Neural progenitor cell (in vitro differentiated cells): ENCODE results near the gene MBD4. TPM values are rescaled to one million over a fixed set of nuclear protein-coding genes. Genes with fewer than 3 reads are reported as not detected.
A peak's percentile ranks its signal among the peaks of the same experiment; 100 is the strongest.
"Not testable (repeated sequence)": the region's sequence is repeated elsewhere in the genome, so short reads cannot be mapped to it uniquely, and the experiment has no call there.

Source experiments
- DNase-seq: peaks from one replicate; pipeline ENCODE4 v3.0.0-alpha.2; 2016; ENCODE audit warnings: low spot score
- H2AFZ ChIP-seq: fragments of 200-600 bp; sonication (generic); replicated peaks from 2 replicates; pipeline ENCODE4 v1.6.1; 2016; ENCODE audit warnings: antibody characterized with exemption
- H3F3A ChIP-seq: fragments of 200-600 bp; sonication (generic); 2 replicates; pipeline ENCODE4 v1.6.1; 2016; ENCODE audit warnings: antibody characterized with exemption, low read depth
- H3K27ac ChIP-seq: fragments of 200-600 bp; sonication (generic); 2 replicates; pipeline ENCODE4 v1.5.1; 2016; ENCODE audit warnings: mild to moderate bottlenecking
- H3K27me3 ChIP-seq: fragments of 200-600 bp; sonication (generic); 2 replicates; pipeline ENCODE4 v1.6.1; 2016; ENCODE audit warnings: mild to moderate bottlenecking, moderate library complexity
- H3K36me3 ChIP-seq: fragments of 200-600 bp; sonication (generic); 2 replicates; pipeline ENCODE4 v1.5.1; 2016
- H3K4me1 ChIP-seq: fragments of 200-600 bp; sonication (generic); 2 replicates; pipeline ENCODE4 v1.6.1; 2016; ENCODE audit warnings: mixed run types
- H3K4me2 ChIP-seq: fragments of 200-600 bp; sonication (generic); 2 replicates; pipeline ENCODE4 v1.6.1; 2016
- H3K4me3 ChIP-seq: fragments of 200-600 bp; sonication (generic); 2 replicates; pipeline ENCODE4 v1.5.1; 2016
- H3K79me2 ChIP-seq: fragments of 200-600 bp; sonication (generic); 2 replicates; pipeline ENCODE4 v1.6.1; 2016; ENCODE audit warnings: low read depth
- H3K9ac ChIP-seq: fragments of 200-600 bp; sonication (generic); 2 replicates; pipeline ENCODE4 v1.6.1; 2016
- H3K9me3 ChIP-seq: fragments of 200-600 bp; sonication (generic); 2 replicates; pipeline ENCODE4 v1.5.1; 2016; ENCODE audit warnings: low read depth
- H4K20me1 ChIP-seq: fragments of 200-600 bp; sonication (generic); 2 replicates; pipeline ENCODE4 v1.6.1; 2016; ENCODE audit warnings: low read depth
- H3K27ac Mint-ChIP-seq: 3 replicates; pipeline ENCODE4 v1.8.0; 2021; ENCODE audit warnings: mixed read lengths
- H3K27me3 Mint-ChIP-seq: 2 replicates; pipeline ENCODE4 v1.8.0; 2022; ENCODE audit warnings: low read depth, mild to moderate bottlenecking, inconsistent platforms, moderate library complexity, mixed read lengths; ENCODE audit not compliant: insufficient read depth
- H3K36me3 Mint-ChIP-seq: 3 replicates; pipeline ENCODE4 v1.8.0; 2021; ENCODE audit warnings: mixed read lengths
- H3K4me1 Mint-ChIP-seq: 3 replicates; pipeline ENCODE4 v1.8.0; 2021; ENCODE audit warnings: mixed read lengths
- H3K4me3 Mint-ChIP-seq: 3 replicates; pipeline ENCODE4 v1.8.0; 2021; ENCODE audit warnings: mild to moderate bottlenecking, moderate library complexity, mixed read lengths
- H3K9me3 Mint-ChIP-seq: 3 replicates; pipeline ENCODE4 v1.8.0; 2020; ENCODE audit warnings: mixed read lengths
- EZH2 ChIP-seq: fragments of 200-600 bp; sonication (generic); IDR thresholded peaks from 2 replicates; pipeline ENCODE4 v1.6.1; 2017; ENCODE audit warnings: antibody characterized with exemption, mild to moderate bottlenecking, moderate library complexity
- EZH2phosphoT487 ChIP-seq: fragments of 200-600 bp; sonication (generic); IDR thresholded peaks from 2 replicates; pipeline ENCODE4 v1.6.1; 2017; ENCODE audit warnings: antibody characterized with exemption
- total RNA-seq: library from RNA; depleted of rRNA; stranded (reverse); fragments of >200 nt; gene quantifications from 2 replicates; pipeline ENCODE4 v1.2.3, GENCODE V29; 2015; ENCODE audit warnings: low replicate concordance
- TF ChIP-seq, protein P1 (sequence below): fragments of 200-600 bp; sonication (generic); IDR thresholded peaks from 2 replicates; pipeline ENCODE4 v1.5.1; 2017; ENCODE audit warnings: antibody characterized with exemption, mild to moderate bottlenecking

Gene MBD4
- total RNA-seq, 1 donor from 2014 or later, result 46.3 TPM

DNA sequence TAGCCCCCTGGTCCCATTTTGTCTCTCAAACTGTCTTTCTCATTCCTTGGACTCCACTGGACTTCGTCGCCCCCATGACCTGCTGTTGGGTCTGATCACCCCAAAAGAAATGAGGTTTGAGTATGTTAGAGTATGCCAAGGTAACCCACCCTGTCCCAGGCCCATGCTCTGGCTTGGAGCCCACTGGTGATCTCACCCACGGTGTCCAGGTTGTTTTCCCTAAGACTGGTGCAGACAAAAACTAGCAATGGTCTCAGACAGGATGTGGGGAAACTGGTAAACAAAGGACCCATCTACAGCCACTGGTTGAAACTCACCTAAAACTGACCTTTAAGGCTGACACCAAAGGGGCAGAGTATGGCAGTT lies 50.2 kb downstream of the MBD4 start:
- Histone ChIP-seq H2AFZ (no peak overlapping the region), H3K36me3 (no peaks in the 10 kb centered on the region)
- peak overlapping the region; percentile 18 for H3K27ac Mint-ChIP-seq

DNA sequence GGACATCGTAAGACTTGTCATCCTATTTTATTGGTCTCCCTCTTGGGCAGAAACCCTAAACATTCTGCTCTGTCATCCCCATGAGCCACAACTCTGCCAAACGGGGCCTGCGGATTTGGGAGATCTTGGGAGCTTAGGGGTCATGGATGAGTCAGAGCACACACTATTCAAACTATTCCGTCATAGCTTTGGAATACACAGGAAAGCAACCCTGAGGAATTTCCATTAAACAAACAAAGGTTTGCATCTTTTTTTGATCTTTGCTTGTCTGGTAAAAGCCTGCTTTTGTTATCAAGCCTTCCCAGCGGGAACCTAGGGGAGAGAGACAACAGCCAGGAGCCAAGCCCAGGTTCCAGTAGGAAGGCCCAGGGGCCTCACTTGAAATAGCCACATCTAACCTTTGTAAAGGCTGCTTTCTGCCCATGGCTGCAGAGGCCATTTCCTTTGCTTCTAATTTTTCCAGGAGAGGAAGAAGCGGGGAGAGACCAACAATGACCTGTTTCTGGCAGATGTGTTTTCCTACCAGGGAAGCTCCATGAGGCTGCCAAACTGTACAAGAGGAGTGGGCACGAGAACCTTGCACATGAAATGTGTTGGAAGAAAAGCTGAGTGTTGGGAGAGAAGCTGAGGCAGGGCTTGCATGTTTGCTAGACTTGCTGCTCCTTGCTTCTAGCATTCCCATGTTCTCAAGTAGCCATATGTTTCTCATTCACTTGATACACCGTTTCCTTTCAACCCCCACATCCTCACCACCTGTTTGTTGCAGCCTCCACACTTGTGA lies 50.8 kb downstream of the MBD4 start:
- not testable (repeated sequence) for H3F3A ChIP-seq, H3K4me1 ChIP-seq, DNase-seq, H3K27me3 Mint-ChIP-seq, H3K36me3 ChIP-seq, H2AFZ ChIP-seq, H3K79me2 ChIP-seq, H3K27ac ChIP-seq, H3K9me3 Mint-ChIP-seq, H3K4me3 ChIP-seq, H3K27me3 ChIP-seq, H3K4me2 ChIP-seq, H3K4me3 Mint-ChIP-seq, H4K20me1 ChIP-seq, H3K9me3 ChIP-seq, H3K9ac ChIP-seq
- Mint-ChIP-seq H3K4me1 (peaks cover 23% of the 10 kb centered on the region), H3K36me3 (peaks cover 24% of the 10 kb centered on the region), H3K27ac (peak overlapping the region; percentile 66)

More for the DNA sequence above, 50.2 kb downstream of the MBD4 start:
- Histone ChIP-seq H4K20me1 (no peaks in the 10 kb centered on the region), H3K79me2 (no peaks in the 10 kb centered on the region), H3F3A (no peaks in the 10 kb centered on the region), H3K4me3 (no peak overlapping the region), H3K9me3 (no peaks in the 10 kb centered on the region), H3K4me2 (no peak overlapping the region), H3K9ac (no peak overlapping the region), H3K4me1 (no peaks in the 10 kb centered on the region), H3K27me3 (no peaks in the 10 kb centered on the region), H3K27ac (no peak overlapping the region)
- Mint-ChIP-seq H3K4me1 (peaks cover 23% of the 10 kb centered on the region), H3K27me3 (no peaks in the 10 kb centered on the region), H3K4me3 (no peak overlapping the region), H3K36me3 (peaks cover 26% of the 10 kb centered on the region), H3K9me3 (no peaks in the 10 kb centered on the region)
- no peak for DNase-seq
- no peak for TF ChIP-seq EZH2phosphoT487
- TF ChIP-seq, protein P1, sequence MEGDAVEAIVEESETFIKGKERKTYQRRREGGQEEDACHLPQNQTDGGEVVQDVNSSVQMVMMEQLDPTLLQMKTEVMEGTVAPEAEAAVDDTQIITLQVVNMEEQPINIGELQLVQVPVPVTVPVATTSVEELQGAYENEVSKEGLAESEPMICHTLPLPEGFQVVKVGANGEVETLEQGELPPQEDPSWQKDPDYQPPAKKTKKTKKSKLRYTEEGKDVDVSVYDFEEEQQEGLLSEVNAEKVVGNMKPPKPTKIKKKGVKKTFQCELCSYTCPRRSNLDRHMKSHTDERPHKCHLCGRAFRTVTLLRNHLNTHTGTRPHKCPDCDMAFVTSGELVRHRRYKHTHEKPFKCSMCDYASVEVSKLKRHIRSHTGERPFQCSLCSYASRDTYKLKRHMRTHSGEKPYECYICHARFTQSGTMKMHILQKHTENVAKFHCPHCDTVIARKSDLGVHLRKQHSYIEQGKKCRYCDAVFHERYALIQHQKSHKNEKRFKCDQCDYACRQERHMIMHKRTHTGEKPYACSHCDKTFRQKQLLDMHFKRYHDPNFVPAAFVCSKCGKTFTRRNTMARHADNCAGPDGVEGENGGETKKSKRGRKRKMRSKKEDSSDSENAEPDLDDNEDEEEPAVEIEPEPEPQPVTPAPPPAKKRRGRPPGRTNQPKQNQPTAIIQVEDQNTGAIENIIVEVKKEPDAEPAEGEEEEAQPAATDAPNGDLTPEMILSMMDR, result no peak
- no peak for TF ChIP-seq EZH2

DNA sequence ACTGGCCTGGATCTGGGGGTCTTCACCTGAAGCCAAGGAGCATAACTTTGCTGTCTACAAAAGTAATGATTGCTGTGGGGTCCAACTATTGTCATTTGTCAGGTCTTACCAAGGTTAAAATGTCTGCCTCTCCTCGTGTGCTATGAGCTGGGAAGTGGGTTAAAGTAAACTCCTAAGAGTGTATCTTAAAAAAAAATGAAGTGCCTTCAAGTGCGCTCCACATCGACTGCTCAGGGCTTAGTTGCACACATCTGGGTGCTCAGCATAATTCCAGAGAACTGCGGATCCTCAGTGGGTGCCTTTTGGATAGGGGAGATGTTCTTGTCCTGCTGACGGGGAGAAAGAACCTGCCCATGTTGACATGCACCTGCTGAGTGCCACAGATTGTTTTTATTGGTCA lies 52.3 kb downstream of the MBD4 start:
- Histone ChIP-seq H3K4me3 (no peak overlapping the region), H3K4me1 (peaks cover 3% of the 10 kb centered on the region), H3K4me2 (no peak overlapping the region), H3K27ac (no peak overlapping the region), H3K27me3 (no peaks in the 10 kb centered on the region), H3K36me3 (no peaks in the 10 kb centered on the region), H3K9ac (no peak overlapping the region), H3K9me3 (no peaks in the 10 kb centered on the region), H2AFZ (no peak overlapping the region), H4K20me1 (no peaks in the 10 kb centered on the region), H3K79me2 (no peaks in the 10 kb centered on the region), H3F3A (peaks cover 4% of the 10 kb centered on the region)
- peaks cover 26% of the 10 kb centered on the region for H3K4me1 Mint-ChIP-seq
- DNase-seq, result no peak
- no peaks in the 10 kb centered on the region for H3K9me3 Mint-ChIP-seq
- H3K27ac Mint-ChIP-seq, result no peak overlapping the region
- no peak overlapping the region for H3K4me3 Mint-ChIP-seq
- H3K36me3 Mint-ChIP-seq, result peaks cover 24% of the 10 kb centered on the region
- no peaks in the 10 kb centered on the region for H3K27me3 Mint-ChIP-seq
- TF ChIP-seq EZH2phosphoT487 (no peak), EZH2 (no peak)
- TF ChIP-seq, protein P1, result no peak

DNA sequence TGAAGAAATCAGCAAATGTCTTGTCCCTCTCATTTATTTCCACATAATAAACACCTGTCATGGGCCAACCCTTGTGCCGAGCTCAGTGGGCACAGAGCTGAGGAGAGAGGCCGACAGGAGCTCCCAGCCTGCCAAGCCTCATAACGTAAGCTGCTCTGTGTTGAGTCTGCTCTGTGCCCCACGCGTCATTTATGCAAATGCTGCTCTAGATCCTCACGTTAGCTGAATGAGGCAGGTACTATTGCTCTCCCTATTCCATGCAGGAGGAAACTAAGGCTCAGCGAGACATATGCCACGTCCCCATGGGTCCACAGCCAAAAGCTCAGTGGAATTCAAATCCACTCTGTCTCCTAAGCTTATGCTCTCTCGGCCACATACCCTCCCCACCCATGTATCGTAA lies 52.8 kb downstream of the MBD4 start:
- no peak overlapping the region for H3K27ac Mint-ChIP-seq
- Histone ChIP-seq H3K4me3 (no peak overlapping the region), H3K36me3 (no peaks in the 10 kb centered on the region), H3K9ac (no peak overlapping the region), H3K27me3 (no peaks in the 10 kb centered on the region), H3K79me2 (no peaks in the 10 kb centered on the region), H2AFZ (no peak overlapping the region), H3K4me2 (no peak overlapping the region), H3F3A (peaks cover 4% of the 10 kb centered on the region), H3K9me3 (no peaks in the 10 kb centered on the region), H3K27ac (no peak overlapping the region), H4K20me1 (no peaks in the 10 kb centered on the region), H3K4me1 (peaks cover 3% of the 10 kb centered on the region)
- no peak for DNase-seq
- TF ChIP-seq, protein P1, result no peak
- TF ChIP-seq EZH2phosphoT487, result no peak
- no peak for TF ChIP-seq EZH2
- peaks cover 26% of the 10 kb centered on the region for H3K4me1 Mint-ChIP-seq
- H3K36me3 Mint-ChIP-seq, result peaks cover 22% of the 10 kb centered on the region
- no peak overlapping the region for H3K4me3 Mint-ChIP-seq
- no peaks in the 10 kb centered on the region for H3K9me3 Mint-ChIP-seq
- H3K27me3 Mint-ChIP-seq, result peaks cover 4% of the 10 kb centered on the region

DNA sequence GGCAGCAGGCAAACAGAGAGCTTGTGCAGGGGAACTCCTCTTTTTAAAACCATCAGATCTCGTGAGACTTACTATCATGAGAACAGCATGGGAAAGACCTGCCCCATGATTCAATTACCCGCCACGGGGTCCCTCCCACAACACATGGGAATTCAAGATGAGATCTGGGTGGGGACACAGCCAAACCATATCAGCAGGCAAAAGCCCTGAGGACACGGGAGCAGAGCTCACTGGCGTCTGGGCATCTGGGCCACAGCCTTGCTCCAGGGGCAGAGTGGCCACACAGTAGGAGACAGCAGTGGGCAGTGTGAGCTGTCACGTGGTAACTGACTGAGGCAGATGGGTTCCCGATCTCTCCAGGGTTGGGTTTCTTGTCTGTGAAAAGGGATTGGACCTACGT lies 54.2 kb downstream of the MBD4 start:
- not testable (repeated sequence) for H3K4me3 ChIP-seq, H3K79me2 ChIP-seq, H3K36me3 ChIP-seq, H3F3A ChIP-seq, H3K27me3 Mint-ChIP-seq, H3K4me2 ChIP-seq, DNase-seq, H3K9ac ChIP-seq, H3K9me3 ChIP-seq, H2AFZ ChIP-seq, H3K4me1 ChIP-seq, H3K27me3 ChIP-seq, H3K9me3 Mint-ChIP-seq, H4K20me1 ChIP-seq, H3K4me3 Mint-ChIP-seq, H3K27ac Mint-ChIP-seq, H3K27ac ChIP-seq
- H3K36me3 Mint-ChIP-seq, result peaks cover 20% of the 10 kb centered on the region
- H3K4me1 Mint-ChIP-seq, result peaks cover 26% of the 10 kb centered on the region
